ENCODE results near the gene NHLRC4.

NHLRC4 gene

DNA sequence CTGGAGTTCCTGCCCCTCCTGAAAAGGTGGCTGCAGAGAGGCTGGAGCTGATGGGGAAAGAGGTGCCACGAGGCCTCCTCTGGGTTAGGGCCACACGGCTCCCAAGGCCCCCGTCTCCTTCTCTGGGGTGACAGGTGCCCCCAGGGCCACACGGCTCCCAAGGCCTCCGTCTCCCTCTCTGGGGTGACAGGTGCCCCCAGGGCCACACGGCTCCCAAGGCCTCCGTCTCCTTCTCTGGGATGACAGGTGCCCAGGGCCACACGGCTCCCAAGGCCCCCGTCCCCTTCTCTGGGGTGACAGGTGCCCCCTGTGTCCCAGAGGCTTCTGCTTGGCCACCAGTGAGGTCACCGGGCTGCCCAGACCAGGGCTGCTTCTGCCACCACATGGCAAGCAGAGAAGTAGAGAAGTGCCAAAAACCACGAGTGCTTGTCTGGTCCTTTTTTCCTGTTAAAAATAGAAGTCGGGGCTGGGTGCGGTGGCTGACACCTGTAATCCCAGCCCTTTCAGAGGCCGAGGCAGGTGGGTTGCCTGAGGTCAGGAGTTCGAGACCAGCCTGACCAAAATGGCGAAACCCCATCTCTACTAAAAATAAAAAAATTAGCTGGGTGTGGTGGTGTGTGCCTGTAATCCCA is 35.2 kb upstream of the NHLRC4 start:
- H3K9me3 ChIP-seq (ENCODE audit: control insufficient read depth, insufficient read depth, low read depth, low read length) = no peaks in the 10 kb centered on the region
- peaks cover 8% of the 10 kb centered on the region for H3K4me1 ChIP-seq (ENCODE audit: control insufficient read depth, insufficient read depth, low read length)
- peaks cover 0 to 29% of the 10 kb centered on the region in 2 experiments; a peak in 2 of 3 replicates for H3K36me3 ChIP-seq (ENCODE audit: control insufficient read depth in 2 of 2, insufficient read depth in 1 of 2, low read length in 2 of 2)
- no peak for TF ChIP-seq ZBTB7A (tag by site-specific recombination; IDR thresholded peaks at IDR 0.05; ENCODE audit: low read depth)
- TF ChIP-seq ZNF530 (tag by site-specific recombination; IDR thresholded peaks at IDR 0.05; ENCODE audit: low read depth) = no peak
- TF ChIP-seq ZNF133 (tag by site-specific recombination; IDR thresholded peaks at IDR 0.05) = no peak
- TF ChIP-seq PRDM2 (tag by site-specific recombination; IDR thresholded peaks at IDR 0.05; ENCODE audit: borderline replicate concordance) = no peak
- no peak for TF ChIP-seq ZNF518A (tag by site-specific recombination; conservative IDR thresholded peaks at IDR 0.05; ENCODE audit: low read depth)
- TF ChIP-seq SP3 (tag by site-specific recombination; IDR thresholded peaks at IDR 0.05) = no peak
- TF ChIP-seq ZNF26 (tag by site-specific recombination; IDR thresholded peaks at IDR 0.05) = no peak
- no peak for TF ChIP-seq ZNF146 (tag by site-specific recombination; IDR thresholded peaks at IDR 0.05)
- no peak for TF ChIP-seq ZNF670 (tag by site-specific recombination; IDR thresholded peaks at IDR 0.05; ENCODE audit: low read depth)
- TF ChIP-seq ZNF626 (tag by site-specific recombination; IDR thresholded peaks at IDR 0.05) = no peak
- no peak for TF ChIP-seq ZNF335 (tag by site-specific recombination; conservative IDR thresholded peaks at IDR 0.05)
- TF ChIP-seq ZNF529 (tag by site-specific recombination; IDR thresholded peaks at IDR 0.05; ENCODE audit: insufficient replicate concordance) = no peak
- TF ChIP-seq ZBTB11 (tag by site-specific recombination; conservative IDR thresholded peaks at IDR 0.05; ENCODE audit: low read depth) = no peak
- no peak for TF ChIP-seq ZNF48 (tag by site-specific recombination; IDR thresholded peaks at IDR 0.05)
- TF ChIP-seq ZNF350 (tag by site-specific recombination; IDR thresholded peaks at IDR 0.05) = no peak
- H3K4me3 ChIP-seq (ENCODE audit: low read depth, low read length) = no peak overlapping the region
- ChIA-PET POLR2A (interaction anchor here (0.6 kb wide), 1 partner anchor 11 kb away, joined by 3 read pairs; no protein-coding TSS in a partner anchor), CTCF (interaction anchor here (0.9 kb wide), 1 partner anchor 181 kb away, joined by 3 read pairs; no protein-coding TSS in a partner anchor)
- H3K27ac ChIP-seq (ENCODE audit: extremely low read depth, low read depth, low read length) = no peak overlapping the region

Data from HEK293 (cell line).